ENCODE measurements around the gene CDCA5.

Gene CDCA5

GRCh38 chr11:65125197-65126056, 41.6 kb upstream of the CDCA5 start:
- Histone ChIP-seq H2AK5ac (ENCODE audit: low read length, severe bottlenecking) (no peak overlapping the region), H2BK12ac (ENCODE audit: low read length in 2 of 2) (no peak overlapping the region), H2BK15ac (ENCODE audit: low read depth, poor library complexity, severe bottlenecking) (peak overlapping the region; percentile 12), H2BK120ac (ENCODE audit: low read depth, low read length) (no peak overlapping the region), H3K18ac (ENCODE audit: low read depth in 1 of 2, low read length in 2 of 2) (no peak overlapping the region), H3K23ac (ENCODE audit: low read length in 2 of 2) (no peak overlapping the region), H2AFZ (ENCODE audit: low read depth, low read length) (no peak overlapping the region), H2BK5ac (ENCODE audit: low read depth, low read length, poor library complexity, severe bottlenecking) (no peak overlapping the region), H4K91ac (ENCODE audit: low read length) (no peak overlapping the region), H3K79me1 (replicated peaks; ENCODE audit: low read length, poor library complexity, severe bottlenecking) (peaks cover 27% of the 10 kb centered on the region), H3K36me3 (ENCODE audit: control insufficient read depth in 1 of 2, insufficient read depth in 2 of 2, low read depth in 1 of 2, low read length in 2 of 2) (peaks cover 58 to 71% of the 10 kb centered on the region in 2 experiments), H4K8ac (ENCODE audit: low read length) (no peak overlapping the region), H3K9ac (ENCODE audit: low read length) (no peak overlapping the region), H3K27ac (ENCODE audit: low read length, poor library complexity, severe bottlenecking) (no peak overlapping the region), H3K27me3 (ENCODE audit: control insufficient read depth in 1 of 2, insufficient read depth in 1 of 2, low read length in 2 of 2) (no peaks in the 10 kb centered on the region), H3K4me1 (ENCODE audit: control insufficient read depth, insufficient read depth, low read depth, low read length) (peaks cover 5% of the 10 kb centered on the region), H3K4ac (ENCODE audit: low read depth in 1 of 2, low read length in 2 of 2) (no peak overlapping the region), H3K14ac (ENCODE audit: low read length in 2 of 2) (no peak overlapping the region), H3K9me3 (ENCODE audit: control insufficient read depth, low read length) (no peaks in the 10 kb centered on the region), H3K4me2 (ENCODE audit: low read length, poor library complexity, severe bottlenecking) (no peak overlapping the region), H3K4me3 (ENCODE audit: insufficient read depth in 1 of 2, low read depth in 1 of 2, low read length in 2 of 2) (no peak overlapping the region)
- no peak for DNase-seq
- 97% methylated on average over 12 of the region's 12 CpGs for WGBS

GRCh38 chr11:65124480-65125196, 40.8 kb upstream of the CDCA5 start:
- Histone ChIP-seq H3K4me3 (ENCODE audit: insufficient read depth in 1 of 2, low read depth in 1 of 2, low read length in 2 of 2) (no peak overlapping the region), H3K4me1 (ENCODE audit: control insufficient read depth, insufficient read depth, low read depth, low read length) (peaks cover 5% of the 10 kb centered on the region), H3K23ac (ENCODE audit: low read length in 2 of 2) (no peak overlapping the region), H2BK15ac (ENCODE audit: low read depth, poor library complexity, severe bottlenecking) (no peak overlapping the region), H2AK5ac (ENCODE audit: low read length, severe bottlenecking) (no peak overlapping the region), H2BK120ac (ENCODE audit: low read depth, low read length) (no peak overlapping the region), H3K18ac (ENCODE audit: low read depth in 1 of 2, low read length in 2 of 2) (no peak overlapping the region), H3K4ac (ENCODE audit: low read depth in 1 of 2, low read length in 2 of 2) (no peak overlapping the region), H3K79me1 (replicated peaks; ENCODE audit: low read length, poor library complexity, severe bottlenecking) (peaks cover 27% of the 10 kb centered on the region), H3K9ac (ENCODE audit: low read length) (no peak overlapping the region), H3K27ac (ENCODE audit: low read length, poor library complexity, severe bottlenecking) (no peak overlapping the region), H3K36me3 (ENCODE audit: control insufficient read depth in 1 of 2, insufficient read depth in 2 of 2, low read depth in 1 of 2, low read length in 2 of 2) (peaks cover 57 to 71% of the 10 kb centered on the region in 2 experiments), H2BK12ac (ENCODE audit: low read length in 2 of 2) (no peak overlapping the region), H3K4me2 (ENCODE audit: low read length, poor library complexity, severe bottlenecking) (no peak overlapping the region), H2AFZ (ENCODE audit: low read depth, low read length) (no peak overlapping the region), H2BK5ac (ENCODE audit: low read depth, low read length, poor library complexity, severe bottlenecking) (no peak overlapping the region), H4K8ac (ENCODE audit: low read length) (no peak overlapping the region), H3K27me3 (ENCODE audit: control insufficient read depth in 1 of 2, insufficient read depth in 1 of 2, low read length in 2 of 2) (no peaks in the 10 kb centered on the region), H3K9me3 (ENCODE audit: control insufficient read depth, low read length) (no peaks in the 10 kb centered on the region), H3K14ac (ENCODE audit: low read length in 2 of 2) (no peak overlapping the region), H4K91ac (ENCODE audit: low read length) (no peak overlapping the region)
- no peak for DNase-seq
- 98% methylated on average over 3 of the region's 5 CpGs for WGBS

GRCh38 chr11:65121865-65122696, 38.2 kb upstream of the CDCA5 start, which contains the start of the genes FAU and MRPL49:
FAU (minus strand) TSS chr11:65122134; CDS start chr11:65121813, 321 bp downstream.
MRPL49 (plus strand) TSS chr11:65122321; CDS start chr11:65122347, 26 bp downstream.
- H3K23ac ChIP-seq (ENCODE audit: low read length in 2 of 2), result no peak within 1 kb of the TSS
- peak within 1 kb of the TSS; percentile 85 for H2AFZ ChIP-seq (ENCODE audit: low read depth, low read length)

More at GRCh38 chr11:65121865-65122696, 38.2 kb upstream of the CDCA5 start, which contains the start of the genes FAU and MRPL49:
- no peaks in the 10 kb centered on the region for H3K27me3 ChIP-seq (ENCODE audit: control insufficient read depth in 1 of 2, insufficient read depth in 1 of 2, low read length in 2 of 2)
- H3K79me1 ChIP-seq (replicated peaks; ENCODE audit: low read length, poor library complexity, severe bottlenecking), result peaks cover 17% of the 10 kb centered on the region
- peak within 1 kb of the TSS; percentile 92 for H3K27ac ChIP-seq (ENCODE audit: low read length, poor library complexity, severe bottlenecking)
- H3K9ac ChIP-seq (ENCODE audit: low read length), result peak within 1 kb of the TSS; percentile 98
- H3K4me2 ChIP-seq (ENCODE audit: low read length, poor library complexity, severe bottlenecking), result peak within 1 kb of the TSS; percentile 66
- H3K4me1 ChIP-seq (ENCODE audit: control insufficient read depth, insufficient read depth, low read depth, low read length), result peaks cover 5% of the 10 kb centered on the region
- H4K91ac ChIP-seq (ENCODE audit: low read length), result peak within 1 kb of the TSS; percentile 71
- H3K36me3 ChIP-seq (ENCODE audit: control insufficient read depth in 1 of 2, insufficient read depth in 2 of 2, low read depth in 1 of 2, low read length in 2 of 2), result peaks cover 49 to 65% of the 10 kb centered on the region in 2 experiments
- H2BK15ac ChIP-seq (ENCODE audit: low read depth, poor library complexity, severe bottlenecking), result peak within 1 kb of the TSS; percentile 68
- DNase-seq, result peak; percentile 96
- WGBS, result under 1% methylated on average over 64 of the region's 64 CpGs
- H3K9me3 ChIP-seq (ENCODE audit: control insufficient read depth, low read length), result no peaks in the 10 kb centered on the region
- peak within 1 kb of the TSS; percentile 55 for H2AK5ac ChIP-seq (ENCODE audit: low read length, severe bottlenecking)
- H4K8ac ChIP-seq (ENCODE audit: low read length), result peak within 1 kb of the TSS; percentile 93
- no peak within 1 kb of the TSS for H2BK5ac ChIP-seq (ENCODE audit: low read depth, low read length, poor library complexity, severe bottlenecking)
- H3K14ac ChIP-seq (ENCODE audit: low read length in 2 of 2), result peak within 1 kb of the TSS in 1 of 2 experiments; percentile 44
- no peak within 1 kb of the TSS for H2BK120ac ChIP-seq (ENCODE audit: low read depth, low read length)
- H2BK12ac ChIP-seq (ENCODE audit: low read length in 2 of 2), result no peak within 1 kb of the TSS
- H3K4me3 ChIP-seq (ENCODE audit: insufficient read depth in 1 of 2, low read depth in 1 of 2, low read length in 2 of 2), result peak within 1 kb of the TSS; percentile 93 to 98
- peak within 1 kb of the TSS; percentile 94 to 98 for H3K18ac ChIP-seq (ENCODE audit: low read depth in 1 of 2, low read length in 2 of 2)
- peak within 1 kb of the TSS; percentile 83 to 95 for H3K4ac ChIP-seq (ENCODE audit: low read depth in 1 of 2, low read length in 2 of 2)
